Measurements from ENCODE around the gene SPATA31A3.
"Not testable (repeated sequence)": the region's sequence is repeated elsewhere in the genome, so short reads cannot be mapped to it uniquely, and the experiment has no call there.

The SPATA31A3 gene

DNA sequence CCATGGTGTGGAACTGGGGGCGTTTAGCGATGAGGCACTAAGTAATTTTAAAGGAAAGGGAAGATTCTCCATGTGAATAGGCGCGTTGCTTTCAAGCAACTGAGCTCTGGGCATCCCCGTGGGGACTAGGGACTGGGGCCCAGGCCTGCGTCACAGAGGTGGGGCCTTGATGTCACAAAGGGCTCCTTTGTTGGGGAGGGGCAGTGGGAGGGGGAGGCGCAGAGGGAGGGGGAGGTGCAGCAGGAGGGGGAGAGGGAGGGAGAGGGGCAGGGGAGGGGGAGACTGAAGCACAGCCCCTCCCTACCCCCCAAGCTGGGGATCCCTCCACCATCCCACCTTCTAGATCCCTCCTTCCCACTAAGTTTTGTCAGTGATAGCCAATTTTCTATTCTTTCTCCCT is at the start of gene SPATA31A3:
Gene SPATA31A3, minus strand, starts transcription at position 101 of the 400 bp plus-strand sequence. Its CDS starts 29 bp downstream, at position 72.
- DNase-seq (ENCODE audit: insufficient read length, low spot score); FAIRE-seq: not testable (repeated sequence)

DNA sequence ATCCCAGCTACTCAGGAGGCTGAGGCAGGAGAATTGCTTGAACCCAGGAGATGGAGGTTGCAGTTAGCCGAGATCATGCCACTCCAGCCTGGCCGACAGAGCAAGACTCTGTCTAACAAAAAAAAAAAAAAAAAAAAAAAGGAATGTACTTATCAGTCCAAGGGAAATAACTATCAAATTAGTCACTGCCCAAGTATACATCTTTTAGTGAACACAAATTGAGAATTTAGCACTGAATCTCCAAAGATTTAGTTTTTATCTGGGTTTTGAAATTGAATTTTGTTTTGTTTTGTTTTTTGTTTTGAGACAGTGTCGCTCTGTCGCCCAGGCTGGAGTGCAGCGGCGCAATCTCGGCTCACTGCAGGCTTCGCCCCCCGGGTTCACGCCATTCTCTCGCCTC is 39.8 kb downstream of the SPATA31A3 start:
- not testable (repeated sequence) for DNase-seq (ENCODE audit: insufficient read length, low spot score); FAIRE-seq

DNA sequence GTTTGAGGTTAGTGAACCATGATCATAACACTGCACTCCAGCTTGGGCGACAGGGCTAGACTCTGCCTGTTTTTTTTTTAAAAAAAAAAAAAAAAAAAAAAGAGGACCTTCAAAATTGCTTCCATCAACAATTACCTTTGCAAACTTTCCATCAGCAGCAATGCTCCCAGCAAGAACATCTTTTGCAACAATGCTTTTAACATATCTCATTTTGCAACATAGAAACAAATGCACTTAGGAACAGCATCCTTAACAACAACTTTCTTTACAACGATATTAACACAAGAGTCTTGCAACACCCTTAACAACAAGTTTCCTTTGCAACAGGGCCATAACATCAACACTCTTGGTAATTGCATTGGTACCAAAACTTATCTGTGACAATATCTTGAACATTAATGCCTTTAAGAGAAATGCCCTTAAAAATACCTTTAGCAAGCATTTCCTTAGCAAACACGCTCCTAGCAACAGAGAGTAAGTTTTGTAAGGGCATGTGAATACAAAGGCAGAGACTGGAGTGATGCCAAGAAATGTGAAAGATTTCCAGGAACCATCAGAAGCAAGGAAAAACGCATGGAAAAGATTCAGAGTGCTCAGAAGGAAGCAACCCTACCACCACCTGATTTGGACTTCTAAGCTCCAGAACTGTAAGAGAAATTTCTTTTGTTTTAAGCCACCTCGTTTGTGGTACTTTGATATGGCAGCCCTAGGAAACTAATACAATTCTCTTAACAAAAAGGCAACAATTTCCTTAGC is 49.8 kb downstream of the SPATA31A3 start:
- not testable (repeated sequence) for DNase-seq (ENCODE audit: insufficient read length, low spot score); FAIRE-seq

DNA sequence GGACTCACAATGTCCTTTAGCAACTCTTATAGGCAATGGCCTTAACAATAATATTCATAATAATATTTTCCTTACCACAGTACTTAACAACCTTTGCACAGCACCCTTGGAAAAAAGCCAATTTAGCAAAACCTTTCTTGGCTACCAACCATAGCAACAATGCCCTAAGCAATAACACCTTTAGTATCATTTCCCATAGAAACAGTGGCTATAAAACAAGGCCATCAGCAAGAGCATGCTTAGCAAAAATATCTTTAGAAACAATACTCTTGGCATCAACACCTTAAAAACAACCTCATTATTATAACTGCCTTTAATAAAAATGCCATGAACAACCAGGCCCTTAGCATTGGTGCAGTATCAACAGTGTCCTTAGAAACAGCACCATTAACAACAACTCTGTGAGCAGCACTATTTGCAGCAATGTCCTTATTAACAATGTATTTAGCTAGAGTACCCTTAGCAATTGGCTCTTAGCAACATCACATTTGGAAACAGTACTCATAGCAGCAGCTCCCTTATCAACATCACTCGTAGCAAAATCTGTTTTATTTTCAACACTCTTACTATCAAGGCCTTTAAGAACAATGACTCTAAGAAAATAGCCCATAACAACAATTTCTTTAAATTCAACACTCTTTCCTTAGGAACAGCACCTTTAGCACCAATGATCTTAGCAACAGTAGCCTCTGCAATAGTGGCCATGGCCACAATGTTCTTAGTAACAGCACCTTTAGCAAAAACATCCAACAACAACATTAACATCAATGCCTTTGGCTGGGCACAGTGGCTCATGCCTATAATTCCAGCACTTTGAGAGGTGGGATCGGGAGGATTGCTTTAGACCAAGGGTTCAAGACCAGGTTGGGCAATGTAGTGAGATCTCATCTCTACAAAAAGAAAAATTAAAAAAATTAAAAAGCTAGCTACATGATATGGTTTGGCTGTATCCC is 52.2 kb downstream of the SPATA31A3 start:
- FAIRE-seq, result not testable (repeated sequence)

DNA sequence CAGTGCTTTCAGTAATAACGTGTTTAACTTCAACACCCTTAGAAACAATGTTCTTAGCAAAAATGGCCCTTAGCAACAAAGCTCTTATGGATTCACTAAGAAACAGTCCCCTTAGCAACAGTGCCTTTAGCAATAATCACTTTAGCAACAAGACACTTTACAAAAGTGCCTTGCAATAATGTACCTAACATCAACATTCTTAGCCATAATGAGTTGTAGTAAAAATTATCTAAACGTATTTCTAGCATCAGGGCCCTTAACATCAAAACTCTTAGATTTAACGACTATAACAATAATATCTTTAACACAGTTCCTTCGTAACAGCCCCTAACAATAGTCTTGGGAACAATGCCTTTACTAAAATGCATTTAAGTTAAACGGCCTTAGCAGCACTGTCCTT is 54.0 kb downstream of the SPATA31A3 start:
- DNase-seq (ENCODE audit: insufficient read length, low spot score); FAIRE-seq: not testable (repeated sequence)

More for the DNA sequence above, 52.2 kb downstream of the SPATA31A3 start:
- not testable (repeated sequence) for DNase-seq (ENCODE audit: insufficient read length, low spot score)

DNA sequence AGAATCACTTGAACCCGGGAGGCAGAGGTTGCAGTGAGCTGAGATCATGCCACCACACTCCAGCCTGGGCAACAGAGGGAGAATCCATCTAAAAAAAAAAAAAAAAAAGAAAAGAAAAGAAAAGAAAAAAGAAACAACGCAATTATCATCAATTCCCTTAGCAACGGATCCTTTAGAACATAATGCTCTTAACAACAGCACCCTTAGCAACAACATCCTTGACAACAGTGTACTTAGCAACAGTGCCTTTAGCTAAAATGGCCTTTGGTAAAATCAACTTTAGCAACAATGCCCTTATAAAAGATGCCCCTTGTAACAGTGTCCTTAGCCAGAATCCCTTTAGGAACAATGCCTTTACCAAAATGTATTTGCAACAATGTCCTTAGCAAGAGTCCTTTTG is 54.7 kb downstream of the SPATA31A3 start:
- not testable (repeated sequence) for FAIRE-seq; DNase-seq (ENCODE audit: insufficient read length, low spot score)
